Chondrocyte (in vitro differentiated cells): ENCODE results near the gene DKC1. TPM values are rescaled to one million over a fixed set of nuclear protein-coding genes. Genes with fewer than 3 reads are reported as not detected.

Source experiments
- DNase-seq: peaks from one replicate; pipeline ENCODE4 v3.0.0; 2021; ENCODE audit warnings: mixed read lengths, low spot score
- H3K27ac Mint-ChIP-seq: one replicate; pipeline ENCODE4 v1.8.0; 2021; ENCODE audit warnings: mild to moderate bottlenecking, moderate library complexity, mixed read lengths; ENCODE audit not compliant: unreplicated experiment
- H3K27me3 Mint-ChIP-seq: 2 replicates; pipeline ENCODE4 v1.8.0; 2021; ENCODE audit warnings: low read depth, mixed read lengths
- H3K36me3 Mint-ChIP-seq: 2 replicates; pipeline ENCODE4 v1.8.0; 2021; ENCODE audit warnings: low read depth, mixed read lengths
- H3K4me1 Mint-ChIP-seq: 2 replicates; pipeline ENCODE4 v1.8.0; 2021; ENCODE audit warnings: low read depth, mild to moderate bottlenecking, mixed read lengths
- H3K4me3 Mint-ChIP-seq: one replicate; pipeline ENCODE4 v1.8.0; 2021; ENCODE audit warnings: mild to moderate bottlenecking, moderate library complexity, mixed read lengths; ENCODE audit not compliant: unreplicated experiment
- H3K9me3 Mint-ChIP-seq: 2 replicates; pipeline ENCODE4 v1.8.0; 2021; ENCODE audit warnings: low read depth, mixed read lengths
- total RNA-seq: library from RNA; stranded (reverse); gene quantifications from 3 replicates; pipeline ENCODE4 v1.2.1, GENCODE V29; 2021
- TF ChIP-seq, protein P1 (sequence below): fragments of 200-600 bp; sonication (generic); IDR thresholded peaks from 2 replicates; pipeline ENCODE4 v1.5.0; 2021; ENCODE audit warnings: antibody characterized with exemption, mild to moderate bottlenecking, moderate library complexity

The DKC1 gene
- total RNA-seq, 1 donor from 2014 or later, result 31.1 TPM

DNA sequence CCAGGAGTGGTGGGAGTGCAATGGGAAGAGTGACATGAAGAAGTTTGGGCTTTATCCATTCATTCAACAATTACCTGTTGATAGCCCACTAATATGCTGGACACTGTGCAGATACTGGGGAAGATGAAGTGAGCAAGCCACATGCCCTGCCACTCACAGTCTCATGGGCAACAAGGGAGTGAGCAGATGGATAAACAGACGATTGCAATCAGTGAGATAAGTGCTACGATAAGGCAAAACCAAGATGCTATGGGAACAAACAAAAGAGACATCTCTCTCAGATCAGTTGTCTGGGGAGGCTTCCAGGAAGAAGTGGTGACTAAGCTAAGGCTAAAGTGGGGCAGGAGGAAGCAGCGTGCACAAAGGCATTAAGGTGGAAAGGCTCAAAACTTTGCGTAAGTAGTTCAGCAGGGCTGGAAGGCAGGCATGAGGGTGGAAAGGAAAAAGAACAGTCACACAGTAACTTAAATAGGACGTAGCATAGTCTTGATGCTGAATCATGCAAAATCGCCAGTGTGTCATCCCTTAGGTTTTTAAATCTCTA lies 43.5 kb upstream of the DKC1 start:
- TF ChIP-seq, protein P1, sequence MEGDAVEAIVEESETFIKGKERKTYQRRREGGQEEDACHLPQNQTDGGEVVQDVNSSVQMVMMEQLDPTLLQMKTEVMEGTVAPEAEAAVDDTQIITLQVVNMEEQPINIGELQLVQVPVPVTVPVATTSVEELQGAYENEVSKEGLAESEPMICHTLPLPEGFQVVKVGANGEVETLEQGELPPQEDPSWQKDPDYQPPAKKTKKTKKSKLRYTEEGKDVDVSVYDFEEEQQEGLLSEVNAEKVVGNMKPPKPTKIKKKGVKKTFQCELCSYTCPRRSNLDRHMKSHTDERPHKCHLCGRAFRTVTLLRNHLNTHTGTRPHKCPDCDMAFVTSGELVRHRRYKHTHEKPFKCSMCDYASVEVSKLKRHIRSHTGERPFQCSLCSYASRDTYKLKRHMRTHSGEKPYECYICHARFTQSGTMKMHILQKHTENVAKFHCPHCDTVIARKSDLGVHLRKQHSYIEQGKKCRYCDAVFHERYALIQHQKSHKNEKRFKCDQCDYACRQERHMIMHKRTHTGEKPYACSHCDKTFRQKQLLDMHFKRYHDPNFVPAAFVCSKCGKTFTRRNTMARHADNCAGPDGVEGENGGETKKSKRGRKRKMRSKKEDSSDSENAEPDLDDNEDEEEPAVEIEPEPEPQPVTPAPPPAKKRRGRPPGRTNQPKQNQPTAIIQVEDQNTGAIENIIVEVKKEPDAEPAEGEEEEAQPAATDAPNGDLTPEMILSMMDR, result no peak
- Mint-ChIP-seq H3K9me3 (peaks cover 11% of the 10 kb centered on the region), H3K4me3 (no peak overlapping the region), H3K4me1 (peaks cover 3% of the 10 kb centered on the region), H3K27me3 (no peaks in the 10 kb centered on the region), H3K36me3 (no peaks in the 10 kb centered on the region), H3K27ac (no peak overlapping the region)
- no peak for DNase-seq

DNA sequence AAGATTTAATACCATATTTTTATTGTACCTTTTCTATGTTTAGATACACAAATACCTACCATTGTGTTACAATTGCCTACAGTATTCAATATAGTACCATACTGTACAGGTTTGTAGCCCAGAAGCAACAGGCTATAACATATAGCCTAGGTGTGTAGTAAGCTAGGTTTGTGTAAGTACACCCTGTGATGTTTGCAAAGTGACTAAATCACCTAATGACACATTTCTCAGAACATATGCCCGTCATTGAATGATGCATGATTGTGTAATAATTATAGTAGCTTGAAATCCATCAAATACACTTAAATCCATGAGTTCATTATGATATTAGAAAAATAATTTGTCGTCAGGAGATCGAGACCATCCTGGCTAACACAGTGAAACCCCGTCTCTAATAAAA lies 42.6 kb upstream of the DKC1 start:
- Mint-ChIP-seq H3K9me3 (peaks cover 11% of the 10 kb centered on the region), H3K27ac (no peak overlapping the region), H3K27me3 (no peaks in the 10 kb centered on the region), H3K4me3 (no peak overlapping the region), H3K4me1 (peaks cover 3% of the 10 kb centered on the region), H3K36me3 (no peaks in the 10 kb centered on the region)
- TF ChIP-seq, protein P1, result no peak
- no peak for DNase-seq

DNA sequence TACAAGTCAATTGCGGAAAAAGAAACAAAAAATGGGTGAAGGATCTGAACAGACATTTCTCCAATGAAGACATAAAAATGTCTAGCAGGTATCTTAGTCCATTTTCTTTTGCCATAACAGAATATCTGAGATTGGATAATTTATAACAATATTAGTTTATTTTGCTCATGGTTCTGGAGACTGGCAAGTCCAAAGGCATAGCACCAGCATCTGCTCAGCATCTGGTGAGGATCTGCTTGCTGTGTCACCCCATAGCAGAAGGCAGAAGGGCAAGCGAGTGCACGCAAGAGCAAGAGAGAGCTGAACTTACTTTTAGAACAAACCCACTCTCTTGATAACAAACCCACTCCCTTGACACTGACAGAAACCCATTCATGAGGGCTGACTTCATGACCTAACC lies 41.5 kb upstream of the DKC1 start:
- no peaks in the 10 kb centered on the region for H3K36me3 Mint-ChIP-seq
- peaks cover 8% of the 10 kb centered on the region for H3K4me1 Mint-ChIP-seq
- H3K9me3 Mint-ChIP-seq, result peaks cover 11% of the 10 kb centered on the region
- no peak overlapping the region for H3K27ac Mint-ChIP-seq
- DNase-seq, result no peak
- no peak overlapping the region for H3K4me3 Mint-ChIP-seq
- H3K27me3 Mint-ChIP-seq, result no peaks in the 10 kb centered on the region
- TF ChIP-seq, protein P1, result no peak

DNA sequence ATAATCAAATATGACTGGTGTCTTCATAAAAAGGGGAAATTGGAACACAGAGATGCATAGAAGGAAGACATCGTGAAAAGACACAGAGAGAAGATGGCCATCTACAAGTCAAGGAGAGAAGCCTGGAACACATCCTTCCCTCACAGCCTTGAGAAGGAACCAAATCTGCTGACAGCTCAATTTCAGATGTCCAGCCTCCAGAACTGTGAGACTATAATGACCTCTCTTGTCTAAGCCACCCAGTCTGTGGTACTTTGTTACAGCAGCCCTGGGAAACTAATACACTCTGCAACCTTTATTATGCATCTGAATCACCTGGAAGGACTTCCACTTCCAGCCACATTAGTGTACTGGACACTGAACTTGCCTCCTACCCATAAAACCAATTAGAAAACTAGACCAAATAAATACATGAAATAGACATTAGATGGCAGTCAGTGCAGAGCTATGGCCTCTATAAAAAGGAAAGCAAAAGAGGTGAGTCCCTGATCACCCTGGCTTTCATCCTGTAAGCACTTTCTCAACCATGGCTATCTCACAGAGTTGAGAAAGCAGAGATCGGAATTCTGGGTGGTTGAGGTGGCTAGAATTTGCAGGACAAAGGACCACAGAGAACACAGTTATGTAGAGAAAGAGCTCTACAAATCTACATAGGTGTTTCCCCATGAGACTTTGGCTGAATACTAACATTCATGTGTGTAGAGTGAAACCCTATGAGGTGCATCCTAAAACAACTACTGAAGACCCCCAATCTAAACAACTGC lies 37.5 kb upstream of the DKC1 start:
- DNase-seq, result no peak
- Mint-ChIP-seq H3K27me3 (no peaks in the 10 kb centered on the region), H3K4me1 (peaks cover 35% of the 10 kb centered on the region), H3K27ac (no peak overlapping the region), H3K4me3 (no peak overlapping the region), H3K9me3 (peaks cover 13% of the 10 kb centered on the region), H3K36me3 (no peaks in the 10 kb centered on the region)
- TF ChIP-seq, protein P1, result peak; percentile 18

DNA sequence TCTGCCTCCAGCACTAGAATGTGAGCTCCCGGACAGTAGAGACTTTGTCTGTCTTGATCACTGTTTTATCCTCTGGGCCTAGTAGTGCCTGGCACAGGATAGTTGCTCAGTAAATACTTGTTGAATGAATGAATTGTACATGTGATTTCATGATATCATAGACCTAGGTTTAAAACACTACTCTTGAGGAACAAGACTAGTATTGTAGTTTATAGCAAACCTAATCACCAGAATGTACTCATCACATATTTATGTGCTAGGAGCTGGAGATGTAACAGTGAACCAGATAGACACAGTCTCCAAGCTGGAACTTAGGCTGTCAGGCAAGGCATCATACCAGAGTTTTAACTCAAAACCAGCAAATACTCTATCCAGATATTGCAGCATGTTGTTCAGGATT lies 35.2 kb upstream of the DKC1 start:
- Mint-ChIP-seq H3K27me3 (no peaks in the 10 kb centered on the region), H3K4me1 (peaks cover 57% of the 10 kb centered on the region), H3K9me3 (peaks cover 5% of the 10 kb centered on the region), H3K4me3 (no peak overlapping the region), H3K27ac (peak overlapping the region; percentile 76), H3K36me3 (no peaks in the 10 kb centered on the region)
- TF ChIP-seq, protein P1, result no peak
- no peak for DNase-seq
